GM19043 (cell line): ENCODE data around the gene KRTAP5-6.

ENCODE experiments used
- ATAC-seq: cut with Tn5 transposase; IDR thresholded peaks from one replicate; pipeline ENCODE4 v1.9.1; 2021; ENCODE audit warnings: low read depth; ENCODE audit not compliant: unreplicated experiment

The KRTAP5-6 gene

GRCh38 chr11:1730059-1730629 is 33.1 kb downstream of the KRTAP5-6 start:
- ATAC-seq = no peak

- ATAC-seq = no peak
Observed at GRCh38 chr11:1731451-1732059, 34.6 kb downstream of the KRTAP5-6 start.

- no peak for ATAC-seq
Observed at GRCh38 chr11:1732418-1733008, 35.5 kb downstream of the KRTAP5-6 start.

- no peak for ATAC-seq
Observed at GRCh38 chr11:1733009-1733715, 36.2 kb downstream of the KRTAP5-6 start.

GRCh38 chr11:1733716-1734640 is 37.0 kb downstream of the KRTAP5-6 start:
- ATAC-seq = no peak

- ATAC-seq = no peak
Observed at GRCh38 chr11:1734641-1735081, 37.7 kb downstream of the KRTAP5-6 start.

- ATAC-seq = no peak
Observed at GRCh38 chr11:1735271-1735670, 38.3 kb downstream of the KRTAP5-6 start.

GRCh38 chr11:1736447-1736992 is 39.5 kb downstream of the KRTAP5-6 start:
- no peak for ATAC-seq

GRCh38 chr11:1737080-1737757 is 40.2 kb downstream of the KRTAP5-6 start:
- no peak for ATAC-seq

GRCh38 chr11:1738380-1738779 is 41.4 kb downstream of the KRTAP5-6 start:
- ATAC-seq = no peak

- no peak for ATAC-seq
Observed at GRCh38 chr11:1739576-1739975, 42.6 kb downstream of the KRTAP5-6 start.

GRCh38 chr11:1740786-1741530 is 44.0 kb downstream of the KRTAP5-6 start:
- no peak for ATAC-seq

GRCh38 chr11:1741741-1742140 is 44.7 kb downstream of the KRTAP5-6 start:
- no peak for ATAC-seq

- ATAC-seq = no peak
Observed at GRCh38 chr11:1742371-1742770, 45.4 kb downstream of the KRTAP5-6 start.

- ATAC-seq = no peak
Observed at GRCh38 chr11:1742869-1743584, 46.0 kb downstream of the KRTAP5-6 start.

- no peak for ATAC-seq
Observed at GRCh38 chr11:1743585-1744136, 46.7 kb downstream of the KRTAP5-6 start.

- no peak for ATAC-seq
Observed at GRCh38 chr11:1744137-1744886, 47.3 kb downstream of the KRTAP5-6 start.
